ENCODE results near the gene AP1B1.

GRCh38 chr22:29277927-29278326 is 110.4 kb downstream of the AP1B1 start:
- TF ChIP-seq, protein P1, sequence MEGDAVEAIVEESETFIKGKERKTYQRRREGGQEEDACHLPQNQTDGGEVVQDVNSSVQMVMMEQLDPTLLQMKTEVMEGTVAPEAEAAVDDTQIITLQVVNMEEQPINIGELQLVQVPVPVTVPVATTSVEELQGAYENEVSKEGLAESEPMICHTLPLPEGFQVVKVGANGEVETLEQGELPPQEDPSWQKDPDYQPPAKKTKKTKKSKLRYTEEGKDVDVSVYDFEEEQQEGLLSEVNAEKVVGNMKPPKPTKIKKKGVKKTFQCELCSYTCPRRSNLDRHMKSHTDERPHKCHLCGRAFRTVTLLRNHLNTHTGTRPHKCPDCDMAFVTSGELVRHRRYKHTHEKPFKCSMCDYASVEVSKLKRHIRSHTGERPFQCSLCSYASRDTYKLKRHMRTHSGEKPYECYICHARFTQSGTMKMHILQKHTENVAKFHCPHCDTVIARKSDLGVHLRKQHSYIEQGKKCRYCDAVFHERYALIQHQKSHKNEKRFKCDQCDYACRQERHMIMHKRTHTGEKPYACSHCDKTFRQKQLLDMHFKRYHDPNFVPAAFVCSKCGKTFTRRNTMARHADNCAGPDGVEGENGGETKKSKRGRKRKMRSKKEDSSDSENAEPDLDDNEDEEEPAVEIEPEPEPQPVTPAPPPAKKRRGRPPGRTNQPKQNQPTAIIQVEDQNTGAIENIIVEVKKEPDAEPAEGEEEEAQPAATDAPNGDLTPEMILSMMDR (IDR thresholded peaks at IDR 0.05), result no peak
- TF ChIP-seq POLR2A (IDR thresholded peaks at IDR 0.05), result no peak

Measured in testis (tissue), 2 donors.